Anterior cingulate cortex (tissue), 58 donors: ENCODE results near the gene CHL1.

Experiments
- DNase-seq, 58 donors: peaks; one replicate each; lab custom pipeline; 2025; lab: John Stamatoyannopoulos, UW

Gene CHL1

DNA sequence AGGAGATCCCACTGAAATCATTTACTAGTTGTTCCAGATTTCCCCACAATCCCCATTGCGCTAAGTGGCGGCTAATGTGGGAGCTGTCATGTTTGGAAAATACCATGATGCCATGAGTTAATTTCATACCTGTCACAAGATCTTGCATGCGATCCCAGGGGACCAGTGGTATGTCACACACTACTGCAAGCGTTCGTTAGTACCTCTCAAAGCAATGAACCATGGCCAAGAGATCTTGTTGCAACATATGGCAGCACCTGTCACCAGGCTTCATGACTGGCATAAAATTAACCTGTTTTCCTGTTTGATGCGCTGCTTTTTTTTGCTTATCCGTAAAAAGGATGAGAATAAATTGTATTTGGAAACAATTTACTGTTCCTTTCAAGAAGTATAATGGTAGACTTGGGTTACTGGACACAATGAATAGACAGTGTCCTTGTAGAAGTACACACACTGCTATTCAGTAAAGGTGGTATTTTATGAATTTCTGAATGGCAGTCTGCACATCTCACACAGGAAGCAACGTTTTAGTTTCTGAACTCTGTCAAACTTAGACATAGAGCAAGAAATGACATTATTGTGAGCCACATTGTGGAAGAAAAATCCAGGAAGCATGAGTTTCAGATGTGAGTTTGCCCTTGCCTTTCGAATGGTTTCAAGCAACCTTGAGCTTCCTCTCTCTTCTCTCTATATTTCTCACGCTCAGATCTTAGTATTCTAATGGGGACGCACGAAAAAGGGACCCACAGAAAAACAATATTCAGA, 81.9 kb downstream of the CHL1 start:
- DNase-seq, result peak in 1 of 58 donors; percentile 2

DNA sequence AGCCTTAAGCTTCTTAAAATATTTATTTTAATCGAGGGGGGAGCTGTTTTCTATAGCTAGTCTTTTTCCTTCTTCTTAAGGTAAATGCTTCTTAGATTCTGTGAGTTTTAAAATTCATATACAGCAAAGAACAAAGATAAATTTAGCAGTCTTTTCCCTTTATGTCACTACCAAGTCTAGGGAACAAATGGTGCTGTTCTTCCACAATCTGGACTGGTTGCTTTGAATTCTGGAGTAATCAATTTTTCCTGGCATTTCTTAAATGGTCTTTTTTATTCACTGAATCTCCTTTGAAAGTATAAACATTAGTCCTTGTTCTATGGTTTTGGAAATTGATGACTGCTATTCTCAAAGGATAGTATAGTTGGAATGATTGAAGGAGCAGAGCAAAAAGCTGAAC, 82.8 kb downstream of the CHL1 start:
- no peak for DNase-seq

DNA sequence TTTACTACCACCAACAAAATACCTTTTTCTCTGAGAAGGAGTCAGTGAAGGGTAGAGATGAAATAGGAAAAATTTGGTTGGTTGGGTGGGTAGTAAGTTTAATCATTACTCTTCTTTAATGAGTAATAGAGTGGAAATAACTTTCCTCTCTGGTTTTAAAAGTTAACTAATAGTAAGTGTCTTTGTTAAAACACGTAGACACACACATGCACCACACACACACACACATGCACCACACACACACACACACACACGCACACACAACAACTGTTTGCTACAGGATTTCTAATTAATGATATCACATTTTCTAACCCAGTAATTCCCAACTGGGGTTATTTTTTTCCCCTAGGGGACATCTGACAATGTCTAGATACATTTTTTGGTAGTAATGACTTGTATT, 84.1 kb downstream of the CHL1 start:
- no peak for DNase-seq

DNA sequence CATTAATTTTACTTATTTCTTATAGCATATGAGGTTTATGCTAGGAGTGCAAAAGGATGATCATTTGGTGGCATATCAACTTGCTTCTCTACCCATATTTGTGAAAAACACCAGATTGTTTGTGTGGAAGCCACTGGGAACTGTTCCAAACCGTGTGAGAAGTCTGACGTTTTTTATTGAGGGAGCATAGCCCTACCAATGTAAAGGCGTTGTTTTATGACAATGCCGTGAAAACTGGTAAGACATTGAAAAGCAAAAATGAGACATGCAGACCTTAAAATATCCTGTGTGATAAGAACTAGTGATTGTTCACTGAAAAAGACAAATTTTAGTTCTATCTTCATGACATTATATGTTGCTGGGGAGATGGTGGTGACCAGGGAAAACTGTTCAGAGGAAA, 87.8 kb downstream of the CHL1 start:
- DNase-seq, result no peak

DNA sequence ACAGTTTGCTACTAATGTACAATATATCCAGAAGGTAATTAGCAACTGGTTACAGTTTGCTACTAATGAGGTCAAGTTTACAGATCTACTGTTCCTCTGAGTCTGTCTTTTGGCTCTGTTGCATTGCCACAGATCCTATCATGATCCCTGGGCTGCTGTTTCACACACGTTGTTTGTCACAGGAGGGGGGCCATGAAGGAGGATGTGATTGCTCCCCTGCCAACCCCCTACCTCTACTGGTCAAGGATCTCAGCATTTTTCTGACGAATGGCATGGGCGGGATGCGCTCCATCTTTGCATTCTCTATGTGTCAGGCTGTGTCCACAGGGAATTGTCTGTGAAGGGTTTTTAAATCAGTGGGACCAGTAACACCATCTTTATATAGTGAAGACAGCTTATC, 91.9 kb downstream of the CHL1 start:
- no peak for DNase-seq

DNA sequence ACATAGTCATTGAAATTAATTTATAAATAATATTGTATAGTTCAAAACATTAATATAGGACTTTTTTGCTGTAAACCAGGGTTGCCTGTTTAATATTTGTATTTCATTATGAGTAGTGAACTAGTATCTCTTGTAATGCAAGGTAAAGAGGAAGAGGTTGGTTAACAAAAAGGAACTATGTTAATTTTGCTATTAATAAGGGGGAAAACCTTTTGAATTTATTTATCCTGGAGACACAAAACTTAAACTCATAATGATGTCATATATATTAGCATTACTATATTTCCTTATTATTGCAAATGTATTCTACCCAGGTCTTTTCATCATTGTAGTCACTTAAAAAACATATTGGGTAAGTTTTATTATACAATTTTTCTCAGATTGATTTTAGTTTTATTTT, 94.5 kb downstream of the CHL1 start:
- no peak for DNase-seq

DNA sequence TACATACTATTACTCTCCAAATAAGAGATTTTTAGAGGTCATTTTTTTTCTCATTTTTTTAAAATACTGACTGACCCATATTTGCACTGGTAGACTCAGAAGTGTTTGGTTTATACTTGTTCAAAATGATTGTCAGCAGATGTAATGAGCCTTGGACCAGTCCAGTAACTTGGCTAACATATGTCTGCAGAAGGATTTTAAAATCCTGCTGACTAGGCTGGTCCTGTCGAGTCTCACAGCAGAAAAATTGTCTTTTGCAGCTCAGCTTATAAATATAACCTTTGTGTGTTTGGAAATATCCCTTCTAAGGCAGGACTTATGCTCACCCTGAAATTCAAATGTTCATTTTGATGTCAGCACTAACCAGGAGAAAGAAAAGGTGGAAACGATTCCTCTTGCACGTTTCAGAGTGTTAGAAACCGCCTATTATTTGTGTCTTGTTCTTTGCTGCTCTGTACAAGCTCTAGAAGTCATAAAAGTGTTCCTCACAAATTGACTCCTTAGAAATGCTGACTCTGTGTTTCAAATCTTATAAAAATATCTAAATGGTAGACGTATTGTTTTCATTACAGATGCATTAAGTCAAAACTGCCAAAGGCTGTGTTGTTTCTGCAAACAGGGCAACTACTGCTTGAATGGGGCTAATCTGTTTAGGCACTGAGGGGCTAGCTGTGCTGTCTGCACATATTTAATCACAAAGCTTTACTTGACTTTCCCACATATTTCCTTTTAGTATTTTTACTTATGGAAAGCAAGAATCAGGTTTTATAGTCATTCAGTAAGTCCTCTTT, 95.3 kb downstream of the CHL1 start:
- no peak for DNase-seq

DNA sequence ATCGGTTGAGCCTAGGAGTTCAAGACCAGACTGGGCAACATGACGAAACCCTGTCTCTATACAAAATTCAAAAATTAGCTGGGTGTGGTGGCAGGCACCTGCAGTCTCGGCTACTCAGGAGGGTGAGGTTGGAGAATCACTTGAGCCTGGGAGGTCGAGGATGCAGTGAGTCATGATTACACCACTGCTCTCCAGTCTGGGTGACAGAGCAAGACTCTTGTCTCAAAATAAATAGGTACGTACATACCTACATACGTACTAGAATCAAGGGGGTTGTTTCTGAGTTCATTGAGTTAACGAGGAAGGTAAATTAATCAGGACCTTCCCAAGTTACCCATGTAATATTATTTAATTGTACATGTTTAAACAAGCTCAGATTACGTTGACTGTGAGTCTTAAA, 97.5 kb downstream of the CHL1 start:
- no peak for DNase-seq

DNA sequence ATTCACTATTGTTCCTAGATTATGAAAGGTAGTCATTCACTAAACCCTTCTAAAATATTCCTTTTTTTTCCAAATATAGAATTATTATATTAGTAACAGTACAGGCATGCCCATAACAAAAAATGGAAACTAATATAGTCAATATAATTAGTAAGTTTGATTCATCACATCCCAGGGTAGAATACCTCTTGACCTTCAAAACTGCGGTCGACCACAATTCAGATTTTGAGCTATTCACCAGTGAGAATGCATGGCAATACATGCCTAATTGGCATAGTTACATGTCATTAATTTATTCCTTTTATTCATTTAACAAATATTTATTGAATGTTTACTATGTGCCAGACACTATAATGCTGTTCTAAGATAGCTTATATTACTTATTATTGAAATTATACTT, 98.0 kb downstream of the CHL1 start:
- no peak for DNase-seq

DNA sequence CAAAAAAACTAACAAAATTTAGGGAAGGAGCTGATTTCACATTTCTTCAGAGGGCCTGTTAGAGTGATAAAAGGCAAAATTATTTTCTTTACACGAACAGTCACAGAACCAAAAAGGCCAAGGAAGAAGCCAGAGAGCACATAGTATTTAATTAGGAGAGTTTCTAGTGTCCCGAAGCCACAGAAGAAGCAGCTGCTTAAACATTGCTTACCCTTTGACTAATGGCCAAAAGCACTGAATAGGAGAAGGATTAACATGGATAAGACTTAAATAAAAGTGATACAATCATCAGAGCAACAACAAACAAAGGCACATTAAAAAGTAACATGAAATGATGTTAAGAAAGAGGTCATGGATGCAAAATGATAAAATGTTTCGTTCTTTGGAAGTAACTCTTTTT, 98.6 kb downstream of the CHL1 start:
- DNase-seq, result no peak

DNA sequence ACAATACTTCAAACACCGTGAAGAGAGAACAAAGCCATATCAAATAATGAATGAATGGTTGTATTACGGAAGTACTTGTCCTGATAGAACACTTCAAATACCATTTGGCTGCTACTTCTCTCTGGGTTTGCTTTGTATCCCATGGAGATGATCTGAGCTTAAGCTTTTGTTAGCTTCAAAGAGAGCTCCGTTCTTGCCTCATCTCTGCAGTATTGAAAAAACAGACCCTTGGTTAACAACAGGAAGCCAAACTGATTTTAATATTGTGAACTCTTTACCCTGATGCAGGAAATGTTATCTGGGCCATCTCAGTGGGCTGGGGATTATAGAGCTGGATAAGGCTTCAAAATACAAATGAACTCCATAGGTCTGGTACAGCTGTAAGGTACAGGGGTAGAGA, 101.0 kb downstream of the CHL1 start:
- DNase-seq, result no peak

DNA sequence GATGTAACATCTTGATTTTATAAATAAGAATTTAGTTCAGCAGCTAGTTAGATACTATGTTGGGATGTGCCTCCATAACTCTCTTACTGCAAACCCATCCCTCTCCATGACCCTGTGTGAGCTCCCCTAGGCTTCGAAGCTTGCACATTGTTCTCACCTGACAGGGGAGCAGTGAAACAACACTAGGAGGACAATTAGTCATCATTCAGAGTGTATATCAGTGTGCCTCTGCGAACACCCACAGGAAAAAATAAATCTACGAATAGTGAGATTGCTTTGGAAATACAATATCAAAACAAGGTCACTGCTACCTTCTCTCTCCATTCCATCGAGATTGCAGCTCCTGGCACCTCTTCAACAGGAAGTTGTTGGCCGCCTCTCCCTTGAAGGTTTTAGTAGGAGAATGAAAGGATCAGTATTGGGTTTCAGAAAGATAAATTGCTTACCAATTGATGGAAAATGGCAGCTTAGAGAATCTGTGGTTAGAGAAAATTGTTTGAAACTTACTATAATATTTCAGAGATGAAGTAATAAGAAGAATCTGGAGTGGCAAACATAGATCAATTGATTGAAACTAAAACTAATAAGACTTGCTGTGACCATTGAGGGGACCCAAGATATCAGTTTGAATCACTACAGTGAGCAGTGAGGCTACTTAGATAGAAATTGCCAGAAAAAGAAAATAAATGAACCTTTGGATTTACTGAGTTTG, 103.2 kb downstream of the CHL1 start:
- DNase-seq, result no peak

DNA sequence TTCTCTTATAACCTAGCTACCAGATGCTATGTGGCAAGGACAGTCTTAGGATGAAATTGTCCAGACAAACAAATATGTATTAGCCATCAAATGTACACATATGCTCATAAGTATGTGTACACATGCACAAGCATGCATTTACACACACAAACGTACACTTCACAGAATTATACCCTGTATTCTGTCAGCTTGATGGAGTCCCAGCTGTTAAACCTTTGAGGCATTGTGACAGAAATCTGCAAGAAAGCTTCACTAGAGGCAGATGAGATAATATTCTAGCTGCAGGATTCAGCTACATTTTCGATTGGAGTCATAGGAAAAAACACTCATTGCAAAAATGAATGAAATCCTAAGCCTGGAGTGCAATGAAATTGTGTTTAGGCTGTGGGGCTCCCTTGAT, 110.6 kb downstream of the CHL1 start:
- no peak for DNase-seq

DNA sequence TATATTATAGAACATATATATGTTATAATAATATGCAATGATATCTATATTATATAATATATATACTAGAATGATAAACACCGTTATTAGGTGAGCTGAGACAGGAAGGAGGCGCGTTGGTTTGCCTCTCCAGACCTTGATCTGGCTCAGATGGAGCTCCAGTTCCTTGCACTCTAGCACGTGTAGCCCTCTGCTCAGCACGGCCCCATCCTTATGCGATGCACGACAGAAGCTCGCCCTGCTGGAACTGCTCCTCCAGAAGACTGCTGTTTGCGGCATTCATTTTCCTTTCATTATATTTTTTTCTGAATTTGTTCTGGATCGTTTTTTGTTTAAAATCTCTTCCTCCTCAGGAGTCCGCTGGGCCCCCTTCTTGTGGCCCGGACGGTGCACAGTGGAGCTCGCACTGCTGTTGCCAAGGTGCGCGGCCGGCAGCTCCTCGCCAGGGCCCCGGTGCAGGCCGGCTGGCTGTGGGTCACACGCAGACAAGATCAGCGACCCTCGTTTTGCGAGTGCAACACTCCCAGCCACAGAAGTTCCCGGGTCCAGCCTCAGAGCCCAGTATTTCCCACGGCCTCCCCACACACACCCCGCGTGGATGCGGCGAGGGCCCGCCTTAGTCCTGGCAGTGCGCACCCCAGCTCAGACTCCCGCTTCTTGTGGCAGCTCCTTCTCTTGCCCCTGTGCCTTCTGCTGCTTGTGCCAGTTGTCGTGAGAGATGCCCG, 112.2 kb downstream of the CHL1 start:
- DNase-seq, result peak in 10 of 58 donors; percentile 3 to 29 (median 13)

DNA sequence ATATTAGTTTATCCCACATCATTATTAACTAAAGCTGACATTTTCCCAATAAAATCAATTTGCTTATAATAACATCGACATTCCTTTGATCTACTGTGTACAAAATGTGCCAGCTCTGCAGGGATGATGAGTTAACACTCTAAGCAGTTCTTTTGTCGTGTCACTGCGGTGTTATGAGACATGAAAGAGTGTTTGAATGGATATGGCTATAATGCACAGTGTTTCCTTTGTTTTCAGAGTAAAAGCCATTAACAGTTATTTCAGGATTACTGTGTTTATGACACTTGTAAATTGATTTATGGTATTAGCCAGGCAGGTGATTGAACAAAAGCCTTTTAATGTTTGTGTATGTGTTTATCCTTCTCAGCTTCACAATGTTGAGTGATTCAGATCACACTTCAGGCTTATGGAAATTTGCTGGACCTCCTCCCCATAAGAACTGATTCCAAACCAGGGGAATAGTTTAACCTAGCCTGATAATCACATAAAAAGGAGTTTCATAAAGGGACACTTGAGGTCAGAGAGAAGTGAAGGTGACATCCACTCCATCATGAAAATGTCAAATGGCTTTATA, 115.7 kb downstream of the CHL1 start:
- no peak for DNase-seq

DNA sequence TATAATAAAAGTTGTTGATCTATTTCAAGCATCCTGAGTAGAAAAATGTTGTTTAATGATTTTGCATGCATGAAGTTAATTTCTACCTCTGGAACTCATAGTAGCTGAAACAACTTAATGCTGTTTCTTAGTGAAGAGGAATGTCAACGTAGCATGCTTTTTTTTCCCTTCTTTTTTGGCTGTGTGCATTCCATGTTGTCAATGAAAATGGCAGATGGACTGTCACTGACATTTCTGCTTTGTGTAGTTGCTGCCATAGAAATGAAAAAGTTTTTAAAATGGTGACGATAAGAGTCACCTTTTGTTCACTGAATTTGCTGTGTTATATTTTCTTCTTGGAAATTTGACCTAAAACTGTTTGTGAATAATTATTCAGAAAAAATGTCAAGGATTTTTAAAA, 116.3 kb downstream of the CHL1 start:
- no peak for DNase-seq

DNA sequence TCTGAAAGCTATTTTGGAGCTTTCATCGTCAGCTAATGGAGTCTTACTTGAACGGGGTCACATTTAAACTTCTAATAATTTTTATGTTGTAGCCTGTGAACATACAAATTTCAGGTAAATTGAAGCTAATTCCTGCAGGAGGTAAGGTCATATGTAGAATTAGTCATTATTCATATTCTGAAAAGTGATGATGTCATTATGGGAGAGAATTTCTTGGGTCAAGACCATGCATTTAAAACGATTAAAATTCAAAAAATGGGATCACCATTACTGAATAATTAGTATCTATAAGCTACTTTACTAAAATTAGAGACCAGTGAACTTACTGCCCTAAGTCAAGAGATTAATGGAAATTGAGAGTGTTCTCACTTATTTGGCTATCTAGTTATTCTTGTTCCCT, 120.4 kb downstream of the CHL1 start:
- DNase-seq, result no peak

DNA sequence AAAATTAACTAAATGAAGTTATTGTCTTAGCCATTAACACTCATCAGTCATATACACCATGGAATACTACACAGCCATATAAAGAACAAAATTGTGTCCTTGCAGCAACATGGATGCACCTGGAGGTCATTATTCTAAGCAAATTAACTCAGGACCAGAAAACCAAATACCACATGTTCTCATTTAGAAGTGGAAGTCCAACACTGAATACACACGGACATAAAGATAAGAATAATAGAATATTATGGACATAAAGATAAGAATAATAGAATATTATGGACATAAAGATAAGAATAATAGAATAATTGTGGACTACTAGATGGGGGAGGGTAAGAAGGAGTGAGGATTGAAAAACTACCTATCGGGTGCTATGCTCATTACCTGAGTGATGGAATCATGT, 122.3 kb downstream of the CHL1 start:
- no peak for DNase-seq

DNA sequence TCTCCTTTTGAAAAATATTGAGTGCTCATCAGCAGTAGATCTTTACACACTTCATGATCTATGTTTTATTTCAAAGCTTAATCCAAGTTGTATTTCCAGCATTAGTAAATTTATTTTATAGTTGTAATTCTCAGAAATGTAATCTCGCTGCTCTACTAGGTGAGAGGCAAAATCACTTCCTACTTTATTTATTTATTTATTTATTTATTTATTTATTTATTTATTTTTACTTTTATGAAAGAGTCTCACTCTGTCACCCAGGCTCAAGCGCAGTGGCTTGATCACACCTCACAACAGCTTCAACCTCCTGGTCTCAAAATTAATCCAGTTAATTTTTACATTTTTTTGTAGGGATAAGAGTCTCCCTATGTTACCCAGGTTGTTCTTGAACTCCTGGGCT, 127.9 kb downstream of the CHL1 start:
- DNase-seq, result no peak

DNA sequence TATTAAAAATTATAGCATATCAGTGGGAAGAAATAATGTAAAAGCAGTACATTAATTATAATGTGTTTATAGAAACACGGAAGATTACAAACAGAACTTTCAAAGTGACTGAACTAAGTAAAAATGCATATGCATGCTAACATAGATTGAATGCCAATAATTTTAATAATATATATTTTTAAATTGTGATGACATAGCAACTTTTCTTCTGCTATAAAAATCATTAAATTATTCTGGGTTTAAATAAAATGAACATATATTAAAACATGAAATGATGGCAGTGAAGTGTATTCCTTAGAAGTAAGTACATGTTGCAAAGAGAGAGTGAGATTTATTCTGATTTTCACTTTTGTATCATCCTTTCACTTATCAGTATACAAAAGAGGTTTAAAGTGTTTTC, 128.9 kb downstream of the CHL1 start:
- no peak for DNase-seq
